ENCODE results near the gene TBX4.

TBX4 gene

GRCh38 chr17:61510237-61510636 lies 58.0 kb downstream of the TBX4 start:
- no peak for DNase-seq (ENCODE audit: low read depth)
- TF ChIP-seq, protein P1, sequence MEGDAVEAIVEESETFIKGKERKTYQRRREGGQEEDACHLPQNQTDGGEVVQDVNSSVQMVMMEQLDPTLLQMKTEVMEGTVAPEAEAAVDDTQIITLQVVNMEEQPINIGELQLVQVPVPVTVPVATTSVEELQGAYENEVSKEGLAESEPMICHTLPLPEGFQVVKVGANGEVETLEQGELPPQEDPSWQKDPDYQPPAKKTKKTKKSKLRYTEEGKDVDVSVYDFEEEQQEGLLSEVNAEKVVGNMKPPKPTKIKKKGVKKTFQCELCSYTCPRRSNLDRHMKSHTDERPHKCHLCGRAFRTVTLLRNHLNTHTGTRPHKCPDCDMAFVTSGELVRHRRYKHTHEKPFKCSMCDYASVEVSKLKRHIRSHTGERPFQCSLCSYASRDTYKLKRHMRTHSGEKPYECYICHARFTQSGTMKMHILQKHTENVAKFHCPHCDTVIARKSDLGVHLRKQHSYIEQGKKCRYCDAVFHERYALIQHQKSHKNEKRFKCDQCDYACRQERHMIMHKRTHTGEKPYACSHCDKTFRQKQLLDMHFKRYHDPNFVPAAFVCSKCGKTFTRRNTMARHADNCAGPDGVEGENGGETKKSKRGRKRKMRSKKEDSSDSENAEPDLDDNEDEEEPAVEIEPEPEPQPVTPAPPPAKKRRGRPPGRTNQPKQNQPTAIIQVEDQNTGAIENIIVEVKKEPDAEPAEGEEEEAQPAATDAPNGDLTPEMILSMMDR (conservative IDR thresholded peaks at IDR 0.05; ENCODE audit: low read depth, low read length): no peak
- no peak overlapping the region for H3K4me3 ChIP-seq (ENCODE audit: low read length)

- H3K4me3 ChIP-seq (ENCODE audit: low read length): no peak overlapping the region
- TF ChIP-seq, protein P1 (conservative IDR thresholded peaks at IDR 0.05; ENCODE audit: low read depth, low read length): no peak
- DNase-seq (ENCODE audit: low read depth): no peak
Observed at GRCh38 chr17:61510991-61511390, 58.8 kb downstream of the TBX4 start.

GRCh38 chr17:61511480-61512182 lies 59.4 kb downstream of the TBX4 start:
- no peak for DNase-seq (ENCODE audit: low read depth)
- no peak overlapping the region for H3K4me3 ChIP-seq (ENCODE audit: low read length)
- TF ChIP-seq, protein P1 (conservative IDR thresholded peaks at IDR 0.05; ENCODE audit: low read depth, low read length): no peak

DNA sequence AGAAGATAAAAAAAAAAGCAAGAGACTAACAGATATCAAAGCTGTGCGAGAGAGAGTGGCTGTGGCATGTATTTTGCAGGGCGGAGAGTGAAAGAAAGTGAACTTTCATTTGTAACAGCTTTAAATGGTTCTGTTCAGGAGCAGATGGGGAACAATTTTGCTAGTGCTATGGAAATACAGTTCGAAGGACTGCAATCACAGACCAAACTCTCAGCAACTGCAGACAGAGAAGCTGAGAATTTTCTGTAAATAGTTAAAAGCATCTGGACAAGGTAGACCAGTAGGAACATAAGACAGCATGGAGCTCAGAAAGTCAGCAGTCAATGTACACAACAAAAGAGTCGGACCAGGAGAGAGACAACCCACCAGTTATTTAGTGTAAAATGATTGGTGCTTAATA lies 62.3 kb downstream of the TBX4 start:
- TF ChIP-seq, protein P1 (conservative IDR thresholded peaks at IDR 0.05; ENCODE audit: low read depth, low read length): no peak
- no peak for DNase-seq (ENCODE audit: low read depth)
- H3K4me3 ChIP-seq (ENCODE audit: low read length): no peak overlapping the region

GRCh38 chr17:61517265-61517664 lies 65.0 kb downstream of the TBX4 start:
- TF ChIP-seq, protein P1 (conservative IDR thresholded peaks at IDR 0.05; ENCODE audit: low read depth, low read length): no peak
- no peak overlapping the region for H3K4me3 ChIP-seq (ENCODE audit: low read length)
- DNase-seq (ENCODE audit: low read depth): no peak

GRCh38 chr17:61517843-61518606 lies 65.8 kb downstream of the TBX4 start:
- TF ChIP-seq, protein P1 (conservative IDR thresholded peaks at IDR 0.05; ENCODE audit: low read depth, low read length): no peak
- H3K4me3 ChIP-seq (ENCODE audit: low read length): no peak overlapping the region
- no peak for DNase-seq (ENCODE audit: low read depth)

DNA sequence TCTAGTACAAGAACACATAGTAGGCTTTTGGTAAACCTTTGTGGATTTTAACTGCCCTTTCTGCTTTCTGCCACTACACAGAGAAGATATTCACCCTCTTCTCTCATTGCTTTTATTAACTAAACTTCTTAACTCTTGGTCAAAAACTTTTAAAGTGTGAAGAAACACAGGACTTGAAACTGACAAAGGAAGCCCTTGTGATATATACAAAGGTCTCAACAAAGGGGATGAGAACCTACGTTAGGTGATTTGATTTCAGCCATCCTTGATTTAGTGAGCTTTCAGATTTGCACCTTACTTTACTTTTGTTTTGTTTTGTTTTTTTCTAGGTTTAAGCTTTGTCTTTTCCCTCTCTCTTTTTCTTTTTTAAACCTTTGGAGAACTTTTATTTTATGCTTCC lies 66.9 kb downstream of the TBX4 start:
- H3K4me3 ChIP-seq (ENCODE audit: low read length): no peak overlapping the region
- no peak for DNase-seq (ENCODE audit: low read depth)
- TF ChIP-seq, protein P1 (conservative IDR thresholded peaks at IDR 0.05; ENCODE audit: low read depth, low read length): no peak

All from retinal pigment epithelial cell (primary cell).